Measurements from ENCODE around the gene PKMYT1.
"Not testable (repeated sequence)": the region's sequence is repeated elsewhere in the genome, so short reads cannot be mapped to it uniquely, and the experiment has no call there.

Gene PKMYT1

GRCh38 chr16:2933701-2934100 lies 46.5 kb downstream of the PKMYT1 start:
- no peak for DNase-seq (ENCODE audit: low read depth, low spot score)

- DNase-seq (ENCODE audit: low read depth, low spot score): no peak
Observed at GRCh38 chr16:2933136-2933535, 47.1 kb downstream of the PKMYT1 start.

GRCh38 chr16:2931231-2931914 lies 48.9 kb downstream of the PKMYT1 start:
- not testable (repeated sequence) for DNase-seq (ENCODE audit: low read depth, low spot score)

- DNase-seq (ENCODE audit: low read depth, low spot score): no peak
Observed at GRCh38 chr16:2930236-2930635, 50.0 kb downstream of the PKMYT1 start.

GRCh38 chr16:2929693-2930092 lies 50.6 kb downstream of the PKMYT1 start:
- DNase-seq (ENCODE audit: low read depth, low spot score): no peak

- DNase-seq (ENCODE audit: low read depth, low spot score): no peak
Observed at GRCh38 chr16:2928796-2929195, 51.5 kb downstream of the PKMYT1 start.

- not testable (repeated sequence) for DNase-seq (ENCODE audit: low read depth, low spot score)
Observed at GRCh38 chr16:2928151-2928550, 52.1 kb downstream of the PKMYT1 start.

GRCh38 chr16:2927010-2927646 lies 53.1 kb downstream of the PKMYT1 start:
- DNase-seq (ENCODE audit: low read depth, low spot score): peak; percentile 78

GRCh38 chr16:2926650-2926999 lies 53.6 kb downstream of the PKMYT1 start:
- DNase-seq (ENCODE audit: low read depth, low spot score): no peak

GRCh38 chr16:2925951-2926649 lies 54.1 kb downstream of the PKMYT1 start:
- no peak for DNase-seq (ENCODE audit: low read depth, low spot score)

- no peak for DNase-seq (ENCODE audit: low read depth, low spot score)
Observed at GRCh38 chr16:2924901-2925755, 55.1 kb downstream of the PKMYT1 start.

GRCh38 chr16:2923481-2923880 lies 56.8 kb downstream of the PKMYT1 start:
- DNase-seq (ENCODE audit: low read depth, low spot score): no peak

Measured in activated naive CD8-positive, alpha-beta T cell treated with anti-CD3 and anti-CD28 coated beads, Interleukin-2, amount 50 U/mL, for 16 hours (primary cell).